ENCODE measurements around the gene ARHGAP22.

GRCh38 chr10:48454302-48455054 is 150.4 kb downstream of the ARHGAP22 start:
- TF ChIP-seq, protein P1, sequence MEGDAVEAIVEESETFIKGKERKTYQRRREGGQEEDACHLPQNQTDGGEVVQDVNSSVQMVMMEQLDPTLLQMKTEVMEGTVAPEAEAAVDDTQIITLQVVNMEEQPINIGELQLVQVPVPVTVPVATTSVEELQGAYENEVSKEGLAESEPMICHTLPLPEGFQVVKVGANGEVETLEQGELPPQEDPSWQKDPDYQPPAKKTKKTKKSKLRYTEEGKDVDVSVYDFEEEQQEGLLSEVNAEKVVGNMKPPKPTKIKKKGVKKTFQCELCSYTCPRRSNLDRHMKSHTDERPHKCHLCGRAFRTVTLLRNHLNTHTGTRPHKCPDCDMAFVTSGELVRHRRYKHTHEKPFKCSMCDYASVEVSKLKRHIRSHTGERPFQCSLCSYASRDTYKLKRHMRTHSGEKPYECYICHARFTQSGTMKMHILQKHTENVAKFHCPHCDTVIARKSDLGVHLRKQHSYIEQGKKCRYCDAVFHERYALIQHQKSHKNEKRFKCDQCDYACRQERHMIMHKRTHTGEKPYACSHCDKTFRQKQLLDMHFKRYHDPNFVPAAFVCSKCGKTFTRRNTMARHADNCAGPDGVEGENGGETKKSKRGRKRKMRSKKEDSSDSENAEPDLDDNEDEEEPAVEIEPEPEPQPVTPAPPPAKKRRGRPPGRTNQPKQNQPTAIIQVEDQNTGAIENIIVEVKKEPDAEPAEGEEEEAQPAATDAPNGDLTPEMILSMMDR (IDR thresholded peaks at IDR 0.05; ENCODE audit: poor library complexity, severe bottlenecking): no peak
- TF ChIP-seq POLR2AphosphoS5 (IDR thresholded peaks at IDR 0.05): no peak
- TF ChIP-seq, protein P2, sequence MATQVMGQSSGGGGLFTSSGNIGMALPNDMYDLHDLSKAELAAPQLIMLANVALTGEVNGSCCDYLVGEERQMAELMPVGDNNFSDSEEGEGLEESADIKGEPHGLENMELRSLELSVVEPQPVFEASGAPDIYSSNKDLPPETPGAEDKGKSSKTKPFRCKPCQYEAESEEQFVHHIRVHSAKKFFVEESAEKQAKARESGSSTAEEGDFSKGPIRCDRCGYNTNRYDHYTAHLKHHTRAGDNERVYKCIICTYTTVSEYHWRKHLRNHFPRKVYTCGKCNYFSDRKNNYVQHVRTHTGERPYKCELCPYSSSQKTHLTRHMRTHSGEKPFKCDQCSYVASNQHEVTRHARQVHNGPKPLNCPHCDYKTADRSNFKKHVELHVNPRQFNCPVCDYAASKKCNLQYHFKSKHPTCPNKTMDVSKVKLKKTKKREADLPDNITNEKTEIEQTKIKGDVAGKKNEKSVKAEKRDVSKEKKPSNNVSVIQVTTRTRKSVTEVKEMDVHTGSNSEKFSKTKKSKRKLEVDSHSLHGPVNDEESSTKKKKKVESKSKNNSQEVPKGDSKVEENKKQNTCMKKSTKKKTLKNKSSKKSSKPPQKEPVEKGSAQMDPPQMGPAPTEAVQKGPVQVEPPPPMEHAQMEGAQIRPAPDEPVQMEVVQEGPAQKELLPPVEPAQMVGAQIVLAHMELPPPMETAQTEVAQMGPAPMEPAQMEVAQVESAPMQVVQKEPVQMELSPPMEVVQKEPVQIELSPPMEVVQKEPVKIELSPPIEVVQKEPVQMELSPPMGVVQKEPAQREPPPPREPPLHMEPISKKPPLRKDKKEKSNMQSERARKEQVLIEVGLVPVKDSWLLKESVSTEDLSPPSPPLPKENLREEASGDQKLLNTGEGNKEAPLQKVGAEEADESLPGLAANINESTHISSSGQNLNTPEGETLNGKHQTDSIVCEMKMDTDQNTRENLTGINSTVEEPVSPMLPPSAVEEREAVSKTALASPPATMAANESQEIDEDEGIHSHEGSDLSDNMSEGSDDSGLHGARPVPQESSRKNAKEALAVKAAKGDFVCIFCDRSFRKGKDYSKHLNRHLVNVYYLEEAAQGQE (IDR thresholded peaks at IDR 0.05; ENCODE audit: borderline replicate concordance): no peak
- TF ChIP-seq EP300 (conservative IDR thresholded peaks at IDR 0.05; ENCODE audit: poor library complexity, severe bottlenecking): no peak
- no peak for TF ChIP-seq EZH2 (IDR thresholded peaks at IDR 0.05; ENCODE audit: borderline replicate concordance, insufficient read depth, low read length, poor library complexity, severe bottlenecking)
- TF ChIP-seq RAD21 (conservative IDR thresholded peaks at IDR 0.05): no peak
- no peak for TF ChIP-seq SMC3 (conservative IDR thresholded peaks at IDR 0.05; ENCODE audit: poor library complexity)
- no peak for TF ChIP-seq MXI1 (conservative IDR thresholded peaks at IDR 0.05; ENCODE audit: poor library complexity, severe bottlenecking)

Measured in neural cell (in vitro differentiated cells).